Stimulated activated CD8-positive, alpha-beta memory T cell treated with anti-CD3 and anti-CD28 coated beads, Interleukin-7, amount 100 ng/mL, for 4 hours (primary cell): Measurements from ENCODE around the gene SENP1.

Experiments used
- DNase-seq, 2 donors: peaks; one replicate each; pipeline ENCODE4 v3.0.0-alpha.2; 2020; ENCODE audit warnings: low read depth in 2 of 2

SENP1 gene

DNA sequence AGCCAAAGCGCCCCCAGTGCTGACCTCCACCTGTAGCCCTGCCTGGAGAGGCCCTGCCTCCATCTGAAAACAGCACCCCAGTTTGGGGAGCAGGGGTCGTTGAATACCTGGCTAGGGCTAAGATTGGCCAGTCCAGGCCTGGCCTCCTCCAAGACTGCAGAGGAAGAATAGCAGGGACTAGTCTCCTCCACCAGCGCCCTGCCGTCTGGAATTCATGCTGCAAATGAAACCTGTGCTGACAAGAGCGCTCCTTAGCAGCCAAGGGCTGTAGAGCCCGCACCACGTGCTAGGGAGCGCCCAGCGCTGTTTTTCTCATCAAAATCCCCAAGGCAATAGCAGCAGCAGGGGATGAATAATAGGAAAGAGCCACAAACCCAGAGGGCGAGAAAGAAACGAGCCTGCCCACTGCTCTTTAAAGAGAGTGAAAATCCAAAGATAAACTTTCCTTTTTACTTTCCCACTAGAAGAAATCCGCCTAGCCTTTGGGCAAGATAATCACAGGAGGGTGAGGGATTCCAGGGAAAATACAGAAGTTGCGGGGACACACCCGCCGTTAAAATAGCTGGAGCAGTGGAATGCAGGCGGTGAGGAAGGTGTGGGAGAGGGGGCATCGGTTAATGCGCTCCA lies 104.9 kb downstream of the SENP1 start:
- no peak for DNase-seq

DNA sequence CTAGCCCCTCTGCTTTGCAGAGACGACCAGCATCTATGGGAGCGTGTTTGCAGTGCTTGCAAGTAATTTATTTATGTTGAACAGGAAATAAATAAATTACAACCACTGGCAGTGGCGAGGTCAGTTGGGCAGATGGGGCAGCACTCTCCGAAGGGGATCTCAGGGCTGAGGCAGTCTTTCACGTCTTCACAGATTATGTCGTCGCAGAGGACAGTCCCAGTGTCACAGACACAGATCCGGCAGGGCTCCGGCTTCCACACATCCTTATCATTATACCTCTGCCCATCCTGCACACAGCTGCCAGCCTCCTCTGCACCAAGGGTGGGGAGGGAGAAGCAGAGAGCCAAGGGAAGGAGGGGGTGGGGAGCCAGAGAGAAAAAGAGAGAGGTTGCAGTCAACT lies 106.1 kb downstream of the SENP1 start:
- DNase-seq, result no peak

DNA sequence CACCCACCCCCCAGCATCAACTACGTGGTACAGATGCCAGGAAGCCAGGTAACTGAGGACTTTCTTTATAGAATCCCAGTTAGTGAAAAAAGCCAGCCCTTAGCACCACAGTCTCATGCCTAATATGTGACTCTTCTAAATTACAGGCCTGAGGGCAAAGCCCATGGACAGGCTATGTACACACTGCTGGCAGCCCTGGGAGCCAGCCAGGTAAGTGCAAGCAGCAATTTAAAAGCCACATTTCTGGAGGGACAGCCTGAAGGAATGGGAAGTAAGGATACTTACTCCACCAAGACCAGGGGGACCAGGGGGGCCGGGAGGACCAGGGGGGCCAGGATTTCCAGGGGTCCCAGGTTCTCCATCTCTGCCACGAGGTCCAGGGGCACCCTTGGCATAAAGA lies 108.6 kb downstream of the SENP1 start:
- no peak for DNase-seq

DNA sequence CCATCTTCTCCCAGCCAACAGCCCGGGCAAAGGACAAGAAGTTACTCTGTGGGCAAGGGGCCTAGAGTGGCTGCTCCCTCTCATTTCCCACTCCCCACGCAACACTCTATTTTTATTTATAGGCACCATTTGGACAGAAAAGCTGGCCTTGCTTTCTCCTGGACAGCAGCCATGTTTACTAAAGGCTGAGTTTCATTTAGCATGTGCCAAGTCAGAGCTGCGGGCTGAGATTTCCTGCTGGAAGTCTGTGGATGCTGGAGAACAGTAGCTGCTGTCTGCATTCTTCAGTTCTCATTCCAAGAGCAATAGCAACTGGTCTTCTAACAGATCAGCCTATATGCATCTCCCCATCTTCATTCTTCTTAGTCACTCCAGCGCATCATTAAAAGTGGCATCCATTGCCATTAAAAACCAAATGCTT lies 109.9 kb downstream of the SENP1 start:
- no peak for DNase-seq

DNA sequence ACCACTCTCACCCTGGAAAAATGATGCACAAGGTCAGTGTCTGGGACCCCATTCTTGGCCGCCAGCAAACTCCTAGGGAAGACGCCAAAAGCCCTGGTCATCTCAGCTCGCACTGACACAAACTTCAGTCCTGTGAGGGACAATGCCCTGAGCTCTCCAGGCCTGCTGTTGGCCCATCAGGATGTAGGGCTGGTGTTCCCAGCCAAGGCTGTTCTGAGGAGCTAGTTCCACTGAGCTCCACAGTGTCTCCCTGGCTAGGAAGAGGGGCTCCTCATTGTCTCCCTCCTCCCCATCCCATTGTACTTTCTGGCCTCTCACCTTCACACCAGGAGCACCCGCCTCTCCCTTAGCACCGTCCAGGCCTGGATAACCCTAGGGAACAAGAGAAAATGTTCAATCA lies 112.4 kb downstream of the SENP1 start:
- no peak for DNase-seq
